ENCODE results near the gene SLC1A3.

DNA sequence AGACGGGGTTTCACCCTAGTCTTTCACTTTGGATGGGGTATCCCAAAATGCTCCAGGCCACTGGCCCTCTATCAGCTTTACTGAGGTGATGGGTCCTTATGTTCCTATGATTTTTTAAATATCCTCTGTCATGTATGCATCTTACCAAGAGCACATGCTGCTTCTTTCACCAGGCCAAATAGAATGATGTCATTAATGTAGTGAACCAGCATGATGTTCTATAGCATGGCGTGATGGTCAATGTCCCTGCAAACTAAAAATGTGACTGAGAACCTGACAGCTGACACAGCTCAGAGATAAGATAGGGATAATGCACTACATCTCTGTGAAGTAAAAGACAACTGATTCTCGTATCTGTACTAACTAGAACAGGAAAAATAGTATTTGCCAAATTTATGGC lies 103.6 kb downstream of the SLC1A3 start:
- no peak for TF ChIP-seq POLR2A (IDR thresholded peaks at IDR 0.05)
- TF ChIP-seq, protein P1, sequence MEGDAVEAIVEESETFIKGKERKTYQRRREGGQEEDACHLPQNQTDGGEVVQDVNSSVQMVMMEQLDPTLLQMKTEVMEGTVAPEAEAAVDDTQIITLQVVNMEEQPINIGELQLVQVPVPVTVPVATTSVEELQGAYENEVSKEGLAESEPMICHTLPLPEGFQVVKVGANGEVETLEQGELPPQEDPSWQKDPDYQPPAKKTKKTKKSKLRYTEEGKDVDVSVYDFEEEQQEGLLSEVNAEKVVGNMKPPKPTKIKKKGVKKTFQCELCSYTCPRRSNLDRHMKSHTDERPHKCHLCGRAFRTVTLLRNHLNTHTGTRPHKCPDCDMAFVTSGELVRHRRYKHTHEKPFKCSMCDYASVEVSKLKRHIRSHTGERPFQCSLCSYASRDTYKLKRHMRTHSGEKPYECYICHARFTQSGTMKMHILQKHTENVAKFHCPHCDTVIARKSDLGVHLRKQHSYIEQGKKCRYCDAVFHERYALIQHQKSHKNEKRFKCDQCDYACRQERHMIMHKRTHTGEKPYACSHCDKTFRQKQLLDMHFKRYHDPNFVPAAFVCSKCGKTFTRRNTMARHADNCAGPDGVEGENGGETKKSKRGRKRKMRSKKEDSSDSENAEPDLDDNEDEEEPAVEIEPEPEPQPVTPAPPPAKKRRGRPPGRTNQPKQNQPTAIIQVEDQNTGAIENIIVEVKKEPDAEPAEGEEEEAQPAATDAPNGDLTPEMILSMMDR (IDR thresholded peaks at IDR 0.05): no peak
